Stimulated activated CD8-positive, alpha-beta memory T cell treated with anti-CD3 and anti-CD28 coated beads, Interleukin-7, amount 100 ng/mL, for 4 hours (primary cell): Measurements from ENCODE around the gene RAPGEF4.
A peak's percentile ranks its signal among the peaks of the same experiment; 100 is the strongest.

Experiments used
- DNase-seq, 2 donors: peaks; one replicate each; pipeline ENCODE4 v3.0.0-alpha.2; 2020; ENCODE audit warnings: low read depth in 2 of 2

RAPGEF4 gene

DNA sequence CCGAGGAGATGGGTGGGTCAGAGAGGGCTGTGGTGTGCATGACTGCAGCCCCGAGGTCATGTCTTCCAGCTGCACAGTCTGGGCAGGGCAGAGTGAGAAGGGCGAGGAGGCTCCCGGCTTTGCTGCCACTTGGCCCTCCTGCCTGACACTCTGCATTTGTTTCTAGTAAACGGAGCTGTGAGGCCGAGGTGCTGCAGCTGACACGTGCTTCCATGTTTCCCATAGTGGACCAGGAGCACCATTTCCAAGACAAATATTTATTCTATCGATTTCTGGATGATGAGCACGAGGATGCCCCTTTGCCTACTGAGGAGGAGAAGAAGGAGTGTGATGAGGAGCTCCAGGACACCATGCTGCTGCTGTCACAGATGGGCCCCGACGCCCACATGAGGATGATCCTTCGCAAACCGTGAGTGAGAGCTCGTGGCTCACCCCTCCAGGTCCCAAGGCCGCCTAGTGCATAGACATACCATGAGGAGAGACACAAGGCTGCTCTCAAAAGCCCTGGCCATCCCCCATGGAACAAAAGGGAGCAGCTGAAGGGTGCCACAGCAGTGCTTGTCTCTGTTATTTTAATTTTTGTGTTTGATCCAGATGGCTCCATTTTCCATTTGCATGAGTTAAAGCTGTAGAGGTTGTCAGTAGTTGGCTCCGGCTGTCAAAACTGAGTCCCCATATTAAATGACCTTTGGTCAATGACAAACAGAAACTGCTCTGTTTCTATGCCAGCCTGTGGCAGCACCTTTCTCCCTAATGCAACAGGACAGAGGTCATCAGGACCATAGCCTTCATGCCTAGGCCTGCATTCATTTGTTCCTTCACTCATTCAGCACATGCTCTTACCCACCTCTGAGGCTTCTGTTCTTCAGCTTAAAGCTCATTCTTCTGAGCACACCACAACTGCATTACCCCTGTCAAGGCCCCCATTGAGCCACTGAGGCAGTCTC, 231.7 kb downstream of the RAPGEF4 start:
- DNase-seq: no peak

DNA sequence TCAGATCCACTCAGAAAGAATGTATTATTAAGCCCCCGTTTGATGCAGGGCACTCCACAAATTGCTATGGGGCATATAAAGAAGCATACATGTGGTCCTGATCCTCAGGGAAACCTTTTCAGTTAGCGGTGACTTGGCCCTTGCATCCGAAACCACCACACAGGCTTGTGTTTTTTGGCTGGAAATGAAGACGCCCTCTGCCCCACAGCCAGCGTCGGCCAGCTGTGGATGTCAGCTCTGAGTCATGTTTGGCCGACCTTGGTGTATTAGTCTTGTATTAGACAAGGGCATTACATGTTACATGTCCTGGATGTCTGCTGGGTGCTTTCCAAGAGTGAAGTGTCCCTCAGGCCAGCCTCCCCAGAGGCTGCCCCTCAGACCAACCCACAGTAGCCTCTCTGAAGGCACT, 232.4 kb downstream of the RAPGEF4 start:
- no peak for DNase-seq

- DNase-seq: no peak
Observed at GRCh38 chr2:172969166-172969565, 233.5 kb downstream of the RAPGEF4 start.

GRCh38 chr2:172969609-172970008, 234.0 kb downstream of the RAPGEF4 start:
- DNase-seq: no peak

DNA sequence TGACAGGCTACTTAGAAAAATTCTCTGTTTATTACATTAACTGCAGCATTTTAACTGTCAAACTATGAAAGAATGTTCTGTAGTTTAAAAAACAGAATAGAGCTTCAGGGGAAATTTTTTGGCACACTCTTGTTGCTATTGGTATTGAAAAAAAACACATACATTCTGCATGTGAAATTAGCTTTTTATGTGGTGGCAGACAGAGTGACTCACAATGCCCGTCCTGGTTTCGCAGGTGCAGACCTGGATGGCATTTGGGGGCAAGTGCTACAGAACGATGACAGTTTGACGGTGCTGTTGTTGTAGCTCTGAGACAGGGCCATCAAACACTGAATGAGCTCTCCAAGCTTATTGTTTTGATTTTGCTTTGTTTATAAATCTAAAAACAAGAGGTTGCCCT, 235.0 kb downstream of the RAPGEF4 start:
- peak; percentile 16 to 32 for DNase-seq

DNA sequence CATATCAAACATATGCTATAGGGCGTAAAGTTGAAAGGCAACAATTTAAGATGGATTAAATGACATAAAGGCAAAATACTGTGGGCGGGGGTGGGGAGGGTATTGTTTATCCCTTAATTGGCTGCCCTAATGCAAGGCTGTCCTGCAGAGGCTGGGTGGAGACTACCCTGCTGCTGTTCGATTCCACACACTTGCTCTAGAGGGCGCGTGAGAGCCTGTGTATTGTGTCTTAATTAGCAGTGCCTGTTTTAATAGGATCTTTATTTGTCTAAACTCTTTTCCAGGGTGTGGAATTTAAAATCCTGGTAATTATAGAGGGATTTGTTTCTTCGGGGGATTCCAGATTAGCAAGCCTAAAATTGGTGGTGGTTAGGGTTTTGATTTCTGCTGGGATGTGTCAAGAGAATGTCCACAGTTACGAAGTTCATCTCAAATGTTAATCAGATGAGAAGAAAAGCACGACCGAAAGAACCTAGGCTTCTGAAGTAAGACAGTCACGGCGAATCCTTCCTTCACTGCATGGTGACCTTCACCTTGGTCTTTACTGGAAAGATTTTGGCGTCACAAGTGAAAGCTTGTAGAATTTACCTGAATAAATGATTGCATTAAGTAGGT, 236.5 kb downstream of the RAPGEF4 start:
- DNase-seq: peak in 1 of 2 donors; percentile 9

DNA sequence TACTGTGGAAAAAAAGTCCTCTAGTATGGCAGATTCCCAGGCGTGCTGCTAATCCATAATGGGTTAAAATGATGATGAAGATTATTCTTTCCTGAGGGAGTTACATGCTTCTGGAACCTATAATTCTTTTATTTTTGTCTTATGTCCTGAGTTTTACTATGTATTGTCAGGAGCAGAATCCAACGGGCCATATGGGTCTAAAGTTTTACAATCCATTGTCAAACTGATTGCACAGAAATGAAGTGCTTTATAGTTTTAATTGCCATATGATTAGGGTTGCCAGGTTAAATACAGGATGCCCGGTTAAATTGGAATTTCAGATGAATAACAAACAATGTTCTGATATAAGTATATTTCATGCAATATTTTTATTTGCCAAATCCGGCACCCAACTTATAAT, 239.1 kb downstream of the RAPGEF4 start:
- no peak for DNase-seq

DNA sequence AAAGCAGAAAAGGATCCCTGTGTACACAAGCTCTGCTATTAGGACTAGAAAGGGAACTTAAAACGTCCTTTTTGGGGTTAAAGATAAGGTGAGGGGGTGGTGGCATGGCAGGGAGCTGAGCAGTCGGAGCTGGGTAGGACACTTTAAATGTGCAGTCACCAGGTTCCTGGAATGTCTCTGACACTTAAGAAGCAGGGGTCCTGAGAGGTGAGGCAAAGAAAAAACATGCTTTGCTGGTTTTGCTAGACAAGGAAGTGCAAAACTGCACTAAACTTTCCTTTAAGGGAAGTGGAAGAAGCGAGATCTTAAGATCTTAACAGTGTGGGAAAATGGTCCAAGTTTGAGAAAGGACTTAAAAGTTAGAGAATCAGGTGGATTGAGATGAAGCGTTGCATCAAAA, 240.5 kb downstream of the RAPGEF4 start:
- no peak for DNase-seq

GRCh38 chr2:172976816-172977215, 241.2 kb downstream of the RAPGEF4 start:
- no peak for DNase-seq

DNA sequence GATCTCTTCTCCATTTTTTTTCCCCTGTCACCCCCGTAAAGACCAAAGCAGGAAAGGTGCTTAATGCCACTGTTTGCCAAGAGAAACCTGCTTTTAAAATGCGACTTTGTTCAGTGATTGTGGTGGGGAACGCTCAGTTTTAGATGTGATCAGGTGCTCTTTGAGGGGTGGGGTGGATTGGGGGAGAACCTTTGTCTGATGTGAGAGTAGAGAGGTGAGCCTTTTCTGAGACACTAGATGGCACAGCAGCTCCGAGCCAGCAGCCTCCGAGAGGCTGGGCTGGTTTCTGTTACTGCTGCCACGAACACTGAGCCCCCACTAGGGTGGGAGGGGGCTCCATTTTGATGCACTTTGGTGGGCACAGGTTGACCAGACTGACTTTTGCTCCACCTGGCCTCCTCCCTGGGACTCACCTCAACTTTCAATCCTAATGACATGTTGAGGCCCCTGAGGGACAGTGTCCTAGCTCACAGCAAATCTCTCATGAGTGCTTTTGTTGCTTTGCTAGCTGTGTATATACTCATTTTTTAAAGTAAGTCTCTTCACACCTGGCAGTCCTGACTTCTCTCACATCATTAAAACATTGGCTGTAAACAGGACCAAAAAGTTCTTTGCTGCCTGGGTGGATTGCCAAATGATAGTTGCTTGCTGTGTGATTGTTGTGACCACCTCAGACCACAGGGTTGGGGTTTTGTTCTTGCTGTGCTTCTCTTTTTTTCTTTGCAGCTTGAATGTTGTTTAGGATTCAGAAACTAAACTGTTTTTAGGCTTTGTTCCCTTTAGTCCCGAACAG, 241.8 kb downstream of the RAPGEF4 start:
- no peak for DNase-seq

GRCh38 chr2:172978063-172978383, 242.4 kb downstream of the RAPGEF4 start:
- DNase-seq: no peak

DNA sequence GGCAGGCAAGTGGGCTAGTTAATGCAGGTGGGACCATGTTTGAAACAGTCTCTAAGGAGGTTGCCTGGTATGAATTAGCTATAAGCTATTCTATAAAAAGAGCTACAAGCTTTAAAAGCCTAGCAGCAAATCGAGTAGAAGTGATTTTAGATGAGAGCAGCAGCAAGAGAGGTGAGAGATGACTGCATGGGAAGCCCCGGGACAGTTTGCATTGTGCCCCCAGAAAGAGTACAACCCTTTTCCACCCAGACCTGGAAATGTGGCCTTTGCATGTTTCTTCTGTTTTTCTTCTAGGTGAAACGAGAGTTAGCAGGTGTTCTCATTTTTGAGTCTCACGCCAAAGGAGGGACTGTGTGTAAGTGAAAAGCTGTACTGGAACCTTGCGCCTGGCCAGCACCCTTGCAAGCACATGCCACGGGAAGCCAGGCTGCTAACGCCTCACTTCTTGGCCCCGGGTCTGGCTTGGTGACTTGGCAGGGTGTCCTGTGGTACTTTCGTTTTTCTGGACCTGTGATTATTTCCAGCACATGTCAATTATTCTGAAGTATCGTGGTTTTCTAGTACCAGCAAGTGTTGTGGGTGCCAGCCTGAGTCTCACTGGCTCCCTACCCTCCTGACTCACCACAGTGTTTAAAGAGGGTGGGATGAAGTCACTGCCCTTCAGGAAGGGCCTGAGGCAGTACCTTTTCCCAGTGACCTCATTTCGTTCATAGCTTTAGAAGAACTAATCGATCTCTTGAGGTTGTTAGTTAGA, 249.7 kb downstream of the RAPGEF4 start:
- no peak for DNase-seq

GRCh38 chr2:172986040-172986439, 250.4 kb downstream of the RAPGEF4 start:
- no peak for DNase-seq

DNA sequence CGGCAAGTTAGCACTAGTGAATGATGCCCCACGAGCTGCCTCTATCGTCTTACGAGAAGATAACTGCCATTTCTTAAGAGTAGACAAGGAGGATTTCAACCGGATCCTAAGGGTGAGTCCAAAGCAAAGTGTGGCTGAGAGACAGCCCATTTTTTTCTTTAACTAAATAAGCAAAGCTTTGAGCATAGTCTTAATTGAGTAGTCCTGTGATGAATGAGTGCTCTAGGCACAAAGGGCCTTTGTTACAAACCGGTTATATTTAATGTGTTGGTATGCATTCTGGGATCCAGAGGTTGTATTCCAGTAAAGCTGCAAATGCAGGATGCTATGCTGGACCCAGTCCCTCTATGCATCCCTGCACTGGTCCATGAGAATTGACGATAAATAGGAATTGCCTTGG, 253.1 kb downstream of the RAPGEF4 start:
- DNase-seq: no peak

DNA sequence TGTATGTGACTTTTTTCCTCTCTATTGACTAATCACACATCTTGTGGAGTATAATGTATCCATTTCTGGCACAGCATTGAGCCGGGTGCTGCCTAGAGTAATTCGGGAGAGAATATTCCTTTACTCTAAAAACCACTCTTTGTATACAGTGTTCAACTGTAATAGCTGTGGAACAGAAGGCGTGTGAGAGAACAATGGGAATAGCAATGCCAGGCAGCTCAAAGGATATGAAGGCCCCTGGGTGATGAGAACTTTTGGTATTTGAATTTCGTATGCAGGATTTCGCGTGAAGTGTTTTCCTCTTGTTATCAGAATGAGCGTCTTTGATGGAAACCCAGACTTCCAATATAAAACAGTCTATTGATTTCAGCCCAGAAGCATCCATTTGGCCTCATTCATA, 255.4 kb downstream of the RAPGEF4 start:
- no peak for DNase-seq

GRCh38 chr2:172993139-172993538, 257.5 kb downstream of the RAPGEF4 start:
- no peak for DNase-seq

- DNase-seq: no peak
Observed at GRCh38 chr2:172993931-172994717, 258.5 kb downstream of the RAPGEF4 start.

GRCh38 chr2:172994864-172995263, 259.2 kb downstream of the RAPGEF4 start:
- DNase-seq: no peak

DNA sequence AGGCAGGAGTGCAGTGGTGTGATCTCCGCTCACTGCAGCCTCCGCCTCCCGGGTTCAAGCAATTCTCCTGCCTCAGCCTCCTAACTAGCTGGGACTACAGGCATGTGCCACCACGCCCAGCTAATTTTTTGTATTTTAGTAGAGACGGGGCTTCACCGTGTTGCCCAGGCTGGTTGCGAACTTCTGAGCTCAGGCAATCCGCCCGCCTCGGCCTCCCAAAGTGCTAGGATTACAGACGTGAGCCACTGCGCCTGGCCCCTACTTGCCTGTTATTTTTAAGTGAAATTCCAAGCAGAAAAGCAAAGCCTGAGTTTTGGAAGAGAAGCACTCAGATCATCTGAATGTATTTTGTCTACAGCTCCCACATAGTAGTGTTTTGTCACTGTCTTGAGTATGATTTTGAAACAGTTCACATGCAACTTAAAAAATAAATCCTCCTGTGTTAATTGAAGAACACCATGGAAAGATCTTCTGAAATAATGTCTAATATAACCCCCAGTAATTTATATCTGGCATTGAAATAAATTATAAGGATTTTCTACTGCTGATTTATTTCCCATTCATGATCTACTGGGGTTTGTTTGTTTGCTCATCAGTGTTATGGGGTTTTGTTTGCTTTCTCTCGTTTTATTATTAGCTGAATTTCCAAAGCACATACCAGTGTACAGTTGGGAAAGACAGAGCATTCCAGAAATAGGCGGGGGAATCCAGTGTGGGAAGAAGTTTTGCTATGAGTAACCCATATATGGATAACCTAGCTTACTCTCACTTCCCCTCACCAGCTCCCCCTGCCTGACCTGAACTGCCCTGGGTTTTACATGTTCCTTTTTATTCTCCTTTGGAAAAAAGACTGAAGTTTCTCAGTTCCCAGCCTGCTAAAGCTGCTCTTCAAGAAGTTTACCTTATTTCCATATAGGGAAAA, 259.9 kb downstream of the RAPGEF4 start:
- no peak for DNase-seq

DNA sequence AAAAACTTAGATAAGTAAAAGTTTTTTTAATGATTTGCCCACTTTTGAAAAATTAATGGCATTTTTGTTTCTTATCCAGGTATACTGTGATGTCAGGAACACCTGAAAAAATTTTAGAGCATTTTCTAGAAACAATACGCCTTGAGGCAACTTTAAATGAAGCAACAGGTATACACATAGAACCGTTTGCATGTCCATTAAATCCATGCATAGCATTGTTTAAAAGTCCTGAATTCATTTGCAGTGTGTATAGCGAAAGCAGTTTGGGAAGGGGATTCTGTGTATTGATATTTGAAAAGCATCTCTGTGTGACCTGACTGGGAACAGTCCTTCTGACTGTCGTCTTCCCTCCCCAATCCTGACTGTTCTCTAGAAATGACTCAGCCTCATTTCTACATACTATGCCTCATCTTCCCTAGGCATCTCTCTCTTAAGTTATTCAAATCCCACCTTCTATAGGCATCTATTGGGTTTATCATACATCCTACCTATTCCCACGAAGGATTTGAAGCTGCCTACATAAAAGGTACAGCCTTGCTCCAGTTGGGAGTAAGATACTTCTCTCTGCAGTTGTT, 260.8 kb downstream of the RAPGEF4 start:
- DNase-seq: no peak
